ENCODE data around the gene UBE2G2. TPM values are rescaled to one million over a fixed set of nuclear protein-coding genes. Genes with fewer than 3 reads are reported as not detected.

Gene UBE2G2
- total and polyA plus RNA-seq, 7 donors = 21.6 to 101 (median 51.5) TPM

GRCh38 chr21:44818640-44819011 is 17.0 kb upstream of the UBE2G2 start:
- Histone ChIP-seq H3K36me3 (peaks cover 0 to 3% (median 0%) of the 10 kb centered on the region in 4 donors), H3K4me1 (peaks cover 0 to 29% (median 20%) of the 10 kb centered on the region in 4 donors), H3K27ac (peak overlapping the region; percentile 83 to 93 (median 90)), H3K27me3 (no peaks in the 10 kb centered on the region), H3K9me3 (peaks cover 0 to 6% (median 0%) of the 10 kb centered on the region in 4 donors), H3K4me3 (peak overlapping the region; percentile 54 to 92 (median 84))
- TF ChIP-seq POLR2A (IDR thresholded peaks at IDR 0.05) = no peak
- no peak for TF ChIP-seq CTCF (IDR thresholded peaks at IDR 0.05)
- no peak for TF ChIP-seq POLR2AphosphoS5 (IDR thresholded peaks at IDR 0.05)
- no peak for TF ChIP-seq EP300 (IDR thresholded peaks at IDR 0.05)
- peak; percentile 77 for DNase-seq
- 57 to 76% methylated on average over 37 of the region's 37 CpGs for WGBS, 2 donors
- intact Hi-C loops (cut with DNase I) = loop anchor here (1.0 to 5.0 kb wide), 3 partner anchors 51 to 481 kb away; partner anchors contain the start of gene CFAP410

DNA sequence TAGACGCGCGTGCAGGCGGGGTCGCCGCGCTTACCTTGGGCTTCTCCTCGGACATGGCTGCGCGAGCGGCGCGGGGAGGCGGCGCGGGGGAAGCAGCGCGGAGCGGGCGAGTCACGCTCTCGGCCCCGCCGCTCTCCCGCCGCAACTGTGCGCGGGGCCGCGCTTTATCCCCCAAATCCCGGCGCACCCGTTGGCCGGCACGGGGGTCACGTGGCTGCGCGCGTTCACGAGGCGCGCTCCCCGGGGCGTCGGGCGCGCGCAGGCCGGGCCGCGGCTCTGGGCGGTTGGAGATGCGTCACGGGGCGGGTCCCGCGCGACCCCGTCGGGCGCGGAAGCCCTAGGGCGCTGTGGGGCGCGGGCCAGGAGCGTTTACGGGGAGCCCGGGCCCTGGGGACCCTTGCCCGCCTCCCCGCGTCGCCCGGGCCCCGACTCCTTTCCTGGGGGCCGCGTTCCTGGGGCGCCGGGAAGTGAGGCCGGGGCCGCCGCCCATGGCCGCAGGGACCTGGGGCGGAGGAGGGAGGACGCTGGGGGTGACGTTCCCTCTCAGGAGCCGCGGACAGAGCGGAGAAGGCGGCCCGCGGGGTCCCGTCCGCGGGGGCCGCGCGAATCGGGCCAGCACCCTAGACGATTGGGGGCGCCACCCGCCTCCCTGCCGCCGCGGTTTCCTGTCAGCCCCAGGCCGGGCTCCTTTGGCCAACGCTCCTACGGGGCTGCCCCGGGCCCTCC is 16.5 kb upstream of the UBE2G2 start, which contains the start of gene SUMO3:
Gene SUMO3 (minus strand): TSS at position 149 of the 726 bp plus-strand sequence. CDS start 94 bp downstream, at position 55.
- WGBS, 2 donors = 1% methylated on average over 108 of the region's 108 CpGs
- intact Hi-C loops (cut with DNase I) = loop anchor here (1.0 to 5.0 kb wide), 4 partner anchors 16 to 481 kb away; partner anchors contain the start of gene CFAP410
- TF ChIP-seq EP300 (IDR thresholded peaks at IDR 0.05) = no peak
- TF ChIP-seq POLR2A (IDR thresholded peaks at IDR 0.05) = peak in 1 of 2 donors; percentile 23
- peak; percentile 54 to 92 (median 82) for TF ChIP-seq POLR2AphosphoS5 (IDR thresholded peaks at IDR 0.05)
- TF ChIP-seq CTCF (IDR thresholded peaks at IDR 0.05) = no peak

DNA sequence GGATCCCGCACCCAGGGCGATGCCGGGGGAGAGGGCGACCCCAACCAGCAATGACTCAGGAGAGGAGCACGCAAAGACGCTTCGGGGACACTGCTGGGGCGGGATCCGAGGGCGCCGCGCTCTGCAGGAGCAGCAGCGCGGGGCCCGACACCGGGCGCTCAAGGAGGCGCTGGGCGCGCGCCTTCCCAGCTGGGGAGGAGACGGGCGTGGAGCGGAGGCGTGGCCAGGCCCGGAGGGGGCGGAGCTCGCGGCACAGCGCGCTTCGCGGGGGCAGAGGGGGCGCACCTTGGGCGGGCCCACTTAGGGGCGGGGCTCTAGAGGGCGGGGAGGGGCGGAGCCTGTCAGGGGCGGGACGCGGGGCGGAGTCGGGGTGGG is 15.9 kb upstream of the UBE2G2 start:
- Histone ChIP-seq H3K9me3 (peaks cover 0 to 6% (median 0%) of the 10 kb centered on the region in 4 donors), H3K4me3 (peak overlapping the region; percentile 54 to 92 (median 84)), H3K36me3 (peaks cover 0 to 14% (median 0%) of the 10 kb centered on the region in 4 donors), H3K27ac (peak overlapping the region; percentile 83 to 93 (median 90)), H3K27me3 (no peaks in the 10 kb centered on the region), H3K4me1 (peaks cover 0 to 29% (median 20%) of the 10 kb centered on the region in 4 donors)
- intact Hi-C loops (cut with DNase I) = loop anchor here (1.0 to 5.0 kb wide), 3 partner anchors 15 to 480 kb away; partner anchors contain the start of gene CFAP410
- TF ChIP-seq POLR2A (IDR thresholded peaks at IDR 0.05) (peak in 1 of 2 donors; percentile 13), POLR2AphosphoS5 (IDR thresholded peaks at IDR 0.05) (no peak)
- 1 to 2% methylated on average over 43 of the region's 43 CpGs for WGBS, 2 donors
- peak; percentile 97 for DNase-seq

More for the DNA sequence above, 16.5 kb upstream of the UBE2G2 start, which contains the start of gene SUMO3:
- peak within 1 kb of the TSS; percentile 83 to 93 (median 90) for H3K27ac ChIP-seq
- H3K4me1 ChIP-seq = peaks cover 0 to 29% (median 20%) of the 10 kb centered on the region in 4 donors
- no peaks in the 10 kb centered on the region for H3K27me3 ChIP-seq
- H3K4me3 ChIP-seq = peak within 1 kb of the TSS; percentile 54 to 92 (median 84)
- DNase-seq = peak; percentile 92
- H3K9me3 ChIP-seq = peaks cover 0 to 6% (median 0%) of the 10 kb centered on the region in 4 donors
- peaks cover 0 to 9% (median 0%) of the 10 kb centered on the region in 4 donors for H3K36me3 ChIP-seq

- intact Hi-C loops (cut with DNase I) = loop anchor here (1.0 to 5.0 kb wide), 3 partner anchors 15 to 480 kb away; partner anchors contain the start of gene CFAP410
- TF ChIP-seq CTCF (IDR thresholded peaks at IDR 0.05) (no peak), POLR2AphosphoS5 (IDR thresholded peaks at IDR 0.05) (no peak), POLR2A (IDR thresholded peaks at IDR 0.05) (no peak), EP300 (IDR thresholded peaks at IDR 0.05) (no peak)
- H3K27me3 ChIP-seq = no peaks in the 10 kb centered on the region
- H3K27ac ChIP-seq = peak overlapping the region; percentile 83 to 93 (median 90)
- H3K4me1 ChIP-seq = peaks cover 0 to 29% (median 20%) of the 10 kb centered on the region in 4 donors
- 64 to 67% methylated on average over 57 of the region's 57 CpGs for WGBS, 2 donors
- H3K36me3 ChIP-seq = peaks cover 0 to 15% (median 0%) of the 10 kb centered on the region in 4 donors
- peak overlapping the region; percentile 54 to 92 (median 84) for H3K4me3 ChIP-seq
- peaks cover 0 to 6% (median 0%) of the 10 kb centered on the region in 4 donors for H3K9me3 ChIP-seq
- DNase-seq = peak; percentile 69
These were observed 15.3 kb upstream of the UBE2G2 start for GRCh38 chr21:44816761-44817505.
